ENCODE measurements around the gene RIN1.
"Not testable (repeated sequence)": the region's sequence is repeated elsewhere in the genome, so short reads cannot be mapped to it uniquely, and the experiment has no call there.

RIN1 gene

GRCh38 chr11:66320289-66320688 lies 15.9 kb downstream of the RIN1 start:
- DNase-seq (ENCODE audit: low read depth, low spot score) = not testable (repeated sequence)

DNA sequence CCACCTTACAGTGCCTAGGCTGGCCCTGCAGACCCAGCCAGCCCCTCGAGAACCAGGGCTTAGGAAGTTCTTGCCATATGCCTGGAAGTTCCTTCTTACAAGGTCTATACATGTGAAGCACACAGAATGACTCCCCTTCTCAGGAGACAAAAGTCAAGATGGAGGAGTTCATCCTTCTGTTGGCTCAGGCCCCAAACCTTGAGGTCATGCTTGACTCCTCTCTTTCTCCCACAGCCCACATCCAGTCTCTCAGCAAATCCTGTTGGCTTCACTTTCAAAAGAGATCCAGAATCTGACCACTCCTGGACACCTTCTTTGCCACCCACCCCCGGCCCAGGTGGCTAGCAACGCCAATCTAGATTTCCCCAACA lies 17.6 kb downstream of the RIN1 start:
- no peak for DNase-seq (ENCODE audit: low read depth, low spot score)

GRCh38 chr11:66317723-66318599 lies 18.3 kb downstream of the RIN1 start:
- peak; percentile 65 for DNase-seq (ENCODE audit: low read depth, low spot score)

- DNase-seq (ENCODE audit: low read depth, low spot score) = no peak
Observed at GRCh38 chr11:66317322-66317722, 18.9 kb downstream of the RIN1 start.

GRCh38 chr11:66316849-66317251 lies 19.4 kb downstream of the RIN1 start, which contains the start of gene CD248:
Gene CD248, minus strand, starts transcription at chr11:66317044. Its CDS starts 17 bp downstream, at chr11:66317027.
- peak; percentile 45 for DNase-seq (ENCODE audit: low read depth, low spot score)

GRCh38 chr11:66315921-66316811 lies 20.1 kb downstream of the RIN1 start:
- DNase-seq (ENCODE audit: low read depth, low spot score) = no peak

DNA sequence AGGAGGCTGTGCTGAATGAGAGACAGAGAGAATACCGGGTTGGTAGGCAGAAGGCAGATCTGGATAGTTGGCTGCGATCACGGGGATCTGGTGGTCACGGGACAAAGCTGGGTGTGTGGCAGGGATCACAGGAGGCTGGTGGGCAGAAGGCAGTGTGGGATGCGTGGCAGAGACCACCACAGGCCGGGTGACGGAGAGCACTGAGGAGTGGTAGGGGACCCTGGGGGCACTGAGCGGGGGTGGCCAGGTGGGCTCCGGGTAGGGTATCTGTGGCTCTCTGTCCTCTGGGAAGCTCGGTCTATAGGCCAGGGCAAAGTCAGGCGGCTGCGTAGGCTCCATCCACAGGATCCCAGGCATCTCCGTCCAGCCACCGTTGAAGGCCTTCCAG lies 20.7 kb downstream of the RIN1 start:
- no peak for DNase-seq (ENCODE audit: low read depth, low spot score)

DNA sequence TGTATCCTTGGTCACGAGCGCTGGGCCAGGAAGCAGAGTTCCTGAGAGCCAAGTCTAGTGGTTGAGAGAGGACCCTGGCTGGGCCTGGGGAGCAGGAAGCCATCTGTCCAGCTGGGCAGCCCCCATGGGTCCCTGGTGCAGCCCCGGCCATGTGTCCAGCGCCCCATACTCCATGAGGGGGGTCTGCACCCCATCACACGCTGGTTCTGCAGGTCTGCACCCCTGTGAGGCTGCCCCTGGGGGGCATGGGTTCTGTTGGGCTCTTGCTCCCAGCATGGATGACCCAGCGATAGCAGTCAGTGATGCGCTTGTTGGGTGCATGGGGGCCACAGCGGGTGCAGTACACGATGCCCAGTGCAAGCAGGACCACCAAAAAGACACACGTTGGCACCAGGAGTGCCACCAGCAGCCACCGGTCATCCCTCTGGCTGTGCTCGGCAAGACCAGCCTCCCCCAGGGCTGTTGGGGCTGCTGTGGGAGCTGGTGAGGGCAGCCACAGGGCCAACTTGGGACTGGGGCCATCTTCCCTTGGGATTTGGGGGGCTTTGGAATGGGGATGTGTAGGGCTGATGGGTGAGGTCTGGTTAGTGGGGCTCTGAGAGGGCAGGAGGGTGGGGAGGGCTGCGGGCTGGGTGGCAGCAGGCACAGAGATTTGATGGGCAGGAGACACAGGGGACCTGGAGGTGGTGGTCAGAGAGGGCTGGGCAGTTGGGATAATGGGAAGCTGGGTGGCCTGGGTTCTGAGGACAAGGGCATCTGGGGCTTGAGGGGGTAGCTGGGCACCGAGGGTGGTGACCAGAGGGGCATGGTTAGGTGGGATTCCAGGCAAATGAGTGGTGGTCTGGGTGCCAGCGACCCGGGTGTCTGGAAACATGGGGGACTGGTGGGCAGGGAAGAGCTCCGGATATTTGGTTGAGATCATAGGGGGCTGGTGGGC lies 21.4 kb downstream of the RIN1 start:
- DNase-seq (ENCODE audit: low read depth, low spot score) = no peak

- no peak for DNase-seq (ENCODE audit: low read depth, low spot score)
Observed at GRCh38 chr11:66314186-66314501, 22.1 kb downstream of the RIN1 start.

DNA sequence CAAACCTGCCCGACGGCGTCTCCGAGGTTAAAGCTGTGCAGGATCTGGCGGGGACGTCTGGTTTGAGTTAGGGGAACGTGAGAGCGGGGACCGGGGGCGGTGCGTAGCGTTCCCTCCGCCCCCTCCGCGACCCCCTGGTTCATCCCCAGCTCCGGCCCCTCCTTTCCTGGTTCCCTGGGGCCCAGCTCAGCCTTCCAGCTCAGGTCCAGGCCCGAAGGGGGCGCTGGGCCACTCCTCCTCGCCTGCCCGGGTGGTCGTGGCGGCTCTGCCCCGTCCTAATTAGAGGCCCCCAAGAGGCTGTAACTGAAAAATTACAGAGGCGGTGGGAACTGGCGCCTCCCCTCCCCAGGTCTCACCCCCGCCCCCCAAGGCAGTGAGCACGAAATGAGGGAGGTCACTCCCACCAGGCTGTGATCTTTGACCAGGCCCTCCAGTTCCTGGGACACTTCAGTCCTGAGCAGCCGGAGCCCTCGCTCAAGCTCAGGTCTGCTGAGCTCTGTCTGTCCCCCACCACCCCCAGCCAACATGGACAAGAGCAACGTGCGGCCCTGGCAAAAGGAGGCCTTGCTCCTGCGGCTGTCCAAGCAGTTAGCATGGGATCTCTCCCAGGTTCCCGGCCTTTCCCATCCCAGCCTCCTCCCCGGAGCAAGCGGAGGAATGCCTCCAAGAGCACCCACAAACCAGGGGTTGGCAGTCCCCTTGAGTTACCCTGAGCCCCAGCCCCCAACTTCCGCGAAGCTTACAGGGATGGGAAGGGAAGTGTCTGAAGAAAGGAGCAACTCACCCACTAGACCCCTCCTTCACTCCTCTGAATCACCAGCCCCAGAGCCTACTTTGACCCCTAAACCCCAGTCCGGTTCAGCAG lies 22.7 kb downstream of the RIN1 start:
- DNase-seq (ENCODE audit: low read depth, low spot score) = no peak

DNA sequence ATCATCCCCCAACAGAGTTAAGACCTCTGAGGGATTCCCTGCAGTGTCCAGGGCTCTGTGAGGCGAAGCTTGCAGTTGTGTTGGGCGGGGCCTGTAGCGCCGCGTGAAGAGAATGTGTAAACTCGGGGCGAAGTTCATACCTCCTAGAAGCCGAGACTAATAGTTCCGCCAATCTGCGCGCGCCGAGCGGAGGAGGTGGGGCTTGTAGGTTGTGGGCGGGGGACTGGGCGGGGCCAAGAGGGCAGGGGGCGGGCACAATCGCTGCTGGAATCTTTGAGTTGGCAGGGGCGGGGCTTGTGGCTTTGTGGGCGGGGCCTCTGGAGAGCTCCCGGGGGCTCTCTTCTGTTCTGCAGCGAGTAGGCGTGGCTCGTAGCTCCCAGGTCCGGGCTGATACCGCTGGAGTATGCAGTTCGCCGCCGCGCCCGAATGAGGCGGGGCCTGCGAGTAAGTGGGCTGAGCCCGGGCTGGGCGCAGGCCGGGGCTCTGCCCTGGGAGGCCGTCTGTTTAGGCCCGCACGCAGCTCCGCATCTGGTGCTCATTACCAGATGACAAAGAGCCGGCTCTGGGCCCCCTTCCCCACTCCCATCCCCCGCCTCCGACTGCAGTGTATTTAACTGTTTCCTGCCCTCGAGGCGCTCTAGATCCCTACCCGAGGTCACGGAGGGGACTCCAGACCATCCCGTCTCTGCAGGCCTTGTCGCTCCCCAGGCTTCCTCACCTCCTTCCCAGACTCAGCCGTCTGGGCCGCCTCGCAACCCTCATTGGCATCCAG lies 23.5 kb downstream of the RIN1 start:
- peak; percentile 99 for DNase-seq (ENCODE audit: low read depth, low spot score)

DNA sequence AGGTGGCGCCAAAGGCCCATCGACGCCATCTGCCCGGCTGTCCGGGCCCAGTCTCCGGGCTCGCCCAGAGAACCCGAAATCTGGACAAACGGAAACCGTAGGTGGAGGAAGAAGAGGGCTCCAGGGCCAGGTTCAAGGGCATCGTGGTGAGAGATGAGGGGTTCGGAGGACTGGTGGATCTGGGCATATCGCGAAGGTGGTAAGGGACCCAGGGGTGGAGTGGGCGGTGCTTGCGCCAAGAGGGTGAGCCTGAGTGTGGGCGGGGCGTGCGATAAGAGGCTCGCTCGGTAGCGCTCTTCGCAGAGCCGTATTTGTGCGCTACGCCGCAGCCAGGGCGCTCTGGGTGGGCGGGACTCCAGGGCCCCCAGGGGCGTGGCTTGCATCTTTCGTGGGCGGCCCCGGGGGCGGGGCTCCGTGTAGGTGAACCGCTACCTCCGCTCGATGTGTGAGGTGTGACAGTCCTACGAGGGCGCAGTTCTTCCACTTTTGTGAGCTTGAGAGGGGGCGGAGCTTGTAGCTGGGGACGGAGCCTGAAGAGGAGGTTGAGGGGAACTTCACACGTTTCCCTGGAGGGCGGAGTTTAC lies 24.2 kb downstream of the RIN1 start:
- DNase-seq (ENCODE audit: low read depth, low spot score) = peak; percentile 97

DNA sequence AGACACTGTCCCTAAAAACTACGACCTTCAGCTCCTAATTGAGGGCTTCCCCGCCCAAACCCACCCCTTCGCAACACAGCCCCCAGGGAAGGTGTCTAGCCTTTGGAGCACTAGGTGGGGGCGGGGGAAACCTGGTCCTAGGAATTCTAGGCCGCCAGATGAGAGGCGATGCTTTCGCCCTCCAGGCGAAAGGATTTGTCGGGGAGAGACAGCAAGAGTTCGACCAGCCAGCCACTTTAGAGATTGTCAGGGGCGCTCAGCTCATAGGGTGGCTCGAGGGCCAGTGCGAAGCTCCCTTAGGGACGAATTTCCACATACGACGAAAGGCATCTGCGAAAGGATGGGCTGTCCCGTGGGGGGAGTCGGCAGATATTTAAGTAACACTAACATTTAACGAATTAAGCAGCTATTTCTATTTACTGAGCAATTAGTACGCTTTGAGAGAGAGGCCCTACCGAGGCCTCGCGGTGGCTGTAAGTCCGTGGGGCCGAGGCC lies 24.7 kb downstream of the RIN1 start:
- DNase-seq (ENCODE audit: low read depth, low spot score) = peak; percentile 93

- not testable (repeated sequence) for DNase-seq (ENCODE audit: low read depth, low spot score)
Observed at GRCh38 chr11:66310803-66311440, 25.3 kb downstream of the RIN1 start.

GRCh38 chr11:66310324-66310723 lies 25.9 kb downstream of the RIN1 start:
- DNase-seq (ENCODE audit: low read depth, low spot score) = no peak

GRCh38 chr11:66309475-66309874 lies 26.8 kb downstream of the RIN1 start:
- DNase-seq (ENCODE audit: low read depth, low spot score) = no peak

- no peak for DNase-seq (ENCODE audit: low read depth, low spot score)
Observed at GRCh38 chr11:66302656-66303055, 33.6 kb downstream of the RIN1 start.

- no peak for DNase-seq (ENCODE audit: low read depth, low spot score)
Observed at GRCh38 chr11:66299186-66299585, 37.0 kb downstream of the RIN1 start.

DNA sequence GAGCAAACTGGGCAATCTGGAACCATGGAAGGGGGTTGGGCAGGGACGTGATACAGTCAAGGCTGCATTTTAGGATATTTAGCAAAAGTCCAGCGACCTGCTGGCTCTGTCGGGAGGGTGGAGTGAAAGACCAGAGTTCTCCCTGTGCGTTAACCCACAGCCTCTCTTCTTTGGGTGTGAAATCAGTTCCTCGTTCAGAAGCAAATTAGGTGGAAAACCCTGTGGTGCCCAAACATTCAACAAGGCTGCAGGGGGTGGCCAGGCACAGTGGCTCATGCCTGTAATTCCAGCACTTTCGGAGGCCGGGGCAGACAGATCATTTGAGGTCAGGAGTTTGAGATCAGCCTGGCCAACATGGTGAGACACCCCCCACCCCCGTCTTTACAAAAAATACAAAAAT lies 38.6 kb downstream of the RIN1 start:
- no peak for DNase-seq (ENCODE audit: low read depth, low spot score)

All from ELF-1 (cell line).